Ovary (tissue), 9 donors: ENCODE results near the gene ISCA1. TPM values are rescaled to one million over a fixed set of nuclear protein-coding genes. Genes with fewer than 3 reads are reported as not detected.
"Not testable (repeated sequence)": the region's sequence is repeated elsewhere in the genome, so short reads cannot be mapped to it uniquely, and the experiment has no call there.

Source experiments
- DNase-seq, 5 donors: peaks; one replicate each; pipeline ENCODE4 v3.0.0-alpha.2; 2019 to 2020
- H3K27ac ChIP-seq, 2 donors: fragments of 200-600 bp; one replicate each; pipeline versions ENCODE4 v1.5.1 to v1.8.0; 2019 to 2022
- H3K27me3 ChIP-seq: fragments of 200-600 bp; one replicate; pipeline ENCODE4 v1.8.0; 2022
- H3K36me3 ChIP-seq: fragments of 200-600 bp; sonication (generic); one replicate; pipeline ENCODE4 v1.5.1; 2019
- H3K4me1 ChIP-seq: one replicate; pipeline ENCODE4 v1.8.1; 2013; ENCODE audit warnings: mild to moderate bottlenecking, moderate library complexity; ENCODE audit not compliant: insufficient read depth
- H3K4me3 ChIP-seq: fragments of 200-600 bp; sonication (generic); one replicate; pipeline ENCODE4 v1.5.1; 2017
- H3K9me3 ChIP-seq, 2 donors: fragments of 200-600 bp in 1 of 2; sonication (generic) in 1 of 2; one replicate each; pipeline versions ENCODE4 v1.5.1 to v1.8.1; 2013 to 2019; ENCODE audit warnings: mild to moderate bottlenecking in 1 of 2, moderate library complexity in 1 of 2
- EP300 ChIP-seq: sonication (generic); formaldehyde crosslinking; IDR thresholded peaks from one replicate; pipeline ENCODE4 v1.6.1; 2017; ENCODE audit warnings: antibody characterized with exemption
- POLR2A ChIP-seq: fragments of 450-650 bp; IDR thresholded peaks from one replicate; pipeline ENCODE4 v1.6.1; 2017; ENCODE audit warnings: antibody characterized with exemption, mild to moderate bottlenecking, moderate library complexity
- WGBS, 3 donors: extraction: QIAGEN DNeasy Blood & Tissue Kit in 1 of 3; methylation state at CpG; one replicate each; pipeline versions ENCODE4 v1.1.5 to v1.1.7; 2013 to 2017; 5-methylcytosine and 5-hydroxymethylcytosine counted together
- intact Hi-C, 4 donors: fragments of 100-400 bp; cut with DNase I; formaldehyde crosslinking; loops; one replicate each; pipeline versions ENCODE4 v1.11.0 to v1.15.1; 2022 to 2023
- polyA plus RNA-seq, 2 donors: library from polyadenylated mRNA; stranded (reverse); fragments of 200-250 nt in 1 of 2; fragments of 350-450 nt in 1 of 2; fragmentation: Illumina TruSeq in 1 of 2; extraction: RNeasy Lipid Tissue Mini Kit (QIAGEN cat#74804) in 1 of 2; gene quantifications; one replicate each; pipeline ENCODE4 v1.2.3, GENCODE V29; 2013 to 2014
- total RNA-seq, 7 donors: library from RNA; depleted of rRNA in 2 of 7; stranded (reverse); fragments of >200 nt in 2 of 7; fragmentation: NEBNext Ultra II Directional in 3 of 7; extraction: Animal tissue kit (Norgen Biotek cat#: 25700) in 3 of 7; gene quantifications; one replicate each; pipeline versions ENCODE4 v1.1.0 to v1.2.4, GENCODE V29; 2016 to 2023
- TF ChIP-seq, protein P1 (sequence below), 3 donors: fragments of 450-650 bp in 2 of 3; fragments of 200-600 bp in 1 of 3; IDR thresholded peaks; one replicate each; pipeline versions ENCODE4 v1.5.1 to v1.8.0; 2016 to 2022; ENCODE audit warnings: antibody characterized with exemption in 3 of 3, mild to moderate bottlenecking in 1 of 3
- donor health status: DM: no; HTN: no; CAD: no; lungs with moderate emphysema.
- donor health status: DM: no; HTN: no; CAD: no.
- donor health status: Bipolar disorder and iron deficiency.
- donor health status: DM: yes; HTN: yes; CAD: no.
- donor health status: DM: no; HTN: no; CAD: no.
- donor health status: DM: yes; HTN: yes; CAD: no.

The ISCA1 gene
- total and polyA plus RNA-seq, 9 donors = 22.5 to 48.6 (median 32.0) TPM

GRCh38 chr9:86321373-86321772 is 39.0 kb upstream of the ISCA1 start:
- DNase-seq = no peak
- TF ChIP-seq EP300 (no peak), POLR2A (no peak)
- TF ChIP-seq, protein P1, sequence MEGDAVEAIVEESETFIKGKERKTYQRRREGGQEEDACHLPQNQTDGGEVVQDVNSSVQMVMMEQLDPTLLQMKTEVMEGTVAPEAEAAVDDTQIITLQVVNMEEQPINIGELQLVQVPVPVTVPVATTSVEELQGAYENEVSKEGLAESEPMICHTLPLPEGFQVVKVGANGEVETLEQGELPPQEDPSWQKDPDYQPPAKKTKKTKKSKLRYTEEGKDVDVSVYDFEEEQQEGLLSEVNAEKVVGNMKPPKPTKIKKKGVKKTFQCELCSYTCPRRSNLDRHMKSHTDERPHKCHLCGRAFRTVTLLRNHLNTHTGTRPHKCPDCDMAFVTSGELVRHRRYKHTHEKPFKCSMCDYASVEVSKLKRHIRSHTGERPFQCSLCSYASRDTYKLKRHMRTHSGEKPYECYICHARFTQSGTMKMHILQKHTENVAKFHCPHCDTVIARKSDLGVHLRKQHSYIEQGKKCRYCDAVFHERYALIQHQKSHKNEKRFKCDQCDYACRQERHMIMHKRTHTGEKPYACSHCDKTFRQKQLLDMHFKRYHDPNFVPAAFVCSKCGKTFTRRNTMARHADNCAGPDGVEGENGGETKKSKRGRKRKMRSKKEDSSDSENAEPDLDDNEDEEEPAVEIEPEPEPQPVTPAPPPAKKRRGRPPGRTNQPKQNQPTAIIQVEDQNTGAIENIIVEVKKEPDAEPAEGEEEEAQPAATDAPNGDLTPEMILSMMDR (IDR thresholded peaks at IDR 0.05) = no peak
- Histone ChIP-seq H3K4me1 (no peaks in the 10 kb centered on the region), H3K36me3 (no peaks in the 10 kb centered on the region), H3K9me3 (no peaks in the 10 kb centered on the region), H3K4me3 (no peak overlapping the region), H3K27me3 (no peaks in the 10 kb centered on the region), H3K27ac (no peak overlapping the region)
- intact Hi-C loops = no loop called here
- WGBS, 3 donors = 48 to 72% (median 62%) methylated on average over 5 of the region's 5 CpGs

- H3K4me1 ChIP-seq = no peaks in the 10 kb centered on the region
- no peaks in the 10 kb centered on the region for H3K9me3 ChIP-seq
- TF ChIP-seq POLR2A = no peak
- no peak for TF ChIP-seq EP300
- TF ChIP-seq, protein P1 (IDR thresholded peaks at IDR 0.05) = no peak
- intact Hi-C loops = no loop called here
- H3K27ac ChIP-seq = no peak overlapping the region
- 94 to 98% (median 97%) methylated on average over 4 of the region's 4 CpGs for WGBS, 3 donors
- H3K27me3 ChIP-seq = no peaks in the 10 kb centered on the region
- no peak overlapping the region for H3K4me3 ChIP-seq
- no peak for DNase-seq
- H3K36me3 ChIP-seq = no peaks in the 10 kb centered on the region
These were observed 35.8 kb upstream of the ISCA1 start for GRCh38 chr9:86318187-86318586.

GRCh38 chr9:86315078-86315477 is 32.7 kb upstream of the ISCA1 start:
- no peaks in the 10 kb centered on the region for H3K27me3 ChIP-seq
- no peak for DNase-seq
- no peaks in the 10 kb centered on the region for H3K36me3 ChIP-seq
- 14 to 27% (median 17%) methylated on average over 2 of the region's 2 CpGs for WGBS, 3 donors
- no peaks in the 10 kb centered on the region for H3K9me3 ChIP-seq
- no peak for TF ChIP-seq EP300
- no peak for TF ChIP-seq POLR2A
- TF ChIP-seq, protein P1 (IDR thresholded peaks at IDR 0.05) = no peak
- no peak overlapping the region for H3K4me3 ChIP-seq
- H3K4me1 ChIP-seq = no peaks in the 10 kb centered on the region
- intact Hi-C loops = no loop called here
- no peak overlapping the region for H3K27ac ChIP-seq

DNA sequence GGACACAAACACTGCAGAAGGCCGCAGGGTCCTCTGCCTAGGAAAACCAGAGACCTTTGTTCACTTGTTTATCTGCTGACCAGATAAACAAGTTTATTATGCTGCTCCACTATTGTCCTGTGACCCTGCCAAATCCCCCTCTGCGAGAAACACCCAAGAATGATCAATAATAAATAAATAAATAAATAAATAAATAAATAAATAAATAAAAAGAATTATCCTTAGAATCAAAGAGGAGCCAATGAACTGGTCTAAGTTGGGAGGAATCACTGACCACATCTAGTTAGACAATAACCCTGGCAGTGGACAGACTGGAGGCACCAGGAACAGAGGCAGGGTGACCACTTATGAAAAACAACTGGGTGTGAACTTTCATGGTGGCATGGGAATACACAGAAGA is 30.6 kb upstream of the ISCA1 start:
- H3K4me1 ChIP-seq, H3K27ac ChIP-seq, H3K27me3 ChIP-seq, H3K9me3 ChIP-seq, H3K36me3 ChIP-seq, intact Hi-C loops, H3K4me3 ChIP-seq, DNase-seq: not testable (repeated sequence)
- 95 to 97% (median 96%) methylated on average over 2 of the region's 2 CpGs for WGBS, 3 donors

GRCh38 chr9:86308687-86309086 is 26.3 kb upstream of the ISCA1 start:
- Histone ChIP-seq H3K4me3 (no peak overlapping the region), H3K4me1 (peaks cover 2% of the 10 kb centered on the region), H3K36me3 (no peaks in the 10 kb centered on the region), H3K9me3 (no peaks in the 10 kb centered on the region), H3K27me3 (no peaks in the 10 kb centered on the region), H3K27ac (no peak overlapping the region)
- intact Hi-C loops = no loop called here
- DNase-seq = no peak
- TF ChIP-seq, protein P1 (IDR thresholded peaks at IDR 0.05) = no peak
- TF ChIP-seq EP300 (no peak), POLR2A (no peak)
- WGBS, 3 donors = 82 to 86% (median 84%) methylated on average over 1 of the region's 1 CpG
